Prostate gland (tissue), 2 donors: ENCODE data around the gene EIF3I.

Source experiments
- POLR2A ChIP-seq: fragments of 450-650 bp; IDR thresholded peaks from one replicate; pipeline ENCODE4 v1.6.1; 2016; ENCODE audit warnings: antibody characterized with exemption, mild to moderate bottlenecking
- TF ChIP-seq, protein P1 (sequence below), 4 experiments: fragments of 200-600 bp in 2 of 4; fragments of 450-650 bp in 2 of 4; sonication (generic) in 2 of 4; IDR thresholded peaks; 1 replicate in 3 of 4; 2 replicates in 1 of 4; pipeline ENCODE4 v1.5.1; 2016 to 2019; ENCODE audit warnings: antibody characterized with exemption in 4 of 4, mild to moderate bottlenecking in 2 of 4, moderate library complexity in 2 of 4

DNA sequence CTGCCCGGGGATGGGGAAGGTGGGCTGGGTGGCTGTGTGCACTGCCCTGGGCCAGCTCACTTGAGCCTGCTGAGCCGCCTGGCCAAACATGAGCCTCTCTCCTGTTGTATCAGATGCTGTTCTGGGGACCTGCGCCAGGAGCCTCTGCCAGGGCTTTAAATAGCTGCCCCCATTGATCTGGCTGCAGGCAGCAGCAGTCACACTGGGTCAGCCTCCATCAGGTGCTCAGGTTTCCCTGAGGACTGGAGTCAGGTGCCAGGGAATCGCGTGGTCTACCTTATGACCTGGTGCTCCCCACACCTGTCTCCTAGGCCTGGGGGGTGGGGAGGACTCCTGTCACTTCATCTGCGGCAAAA is 22.5 kb upstream of the EIF3I start:
- TF ChIP-seq, protein P1, sequence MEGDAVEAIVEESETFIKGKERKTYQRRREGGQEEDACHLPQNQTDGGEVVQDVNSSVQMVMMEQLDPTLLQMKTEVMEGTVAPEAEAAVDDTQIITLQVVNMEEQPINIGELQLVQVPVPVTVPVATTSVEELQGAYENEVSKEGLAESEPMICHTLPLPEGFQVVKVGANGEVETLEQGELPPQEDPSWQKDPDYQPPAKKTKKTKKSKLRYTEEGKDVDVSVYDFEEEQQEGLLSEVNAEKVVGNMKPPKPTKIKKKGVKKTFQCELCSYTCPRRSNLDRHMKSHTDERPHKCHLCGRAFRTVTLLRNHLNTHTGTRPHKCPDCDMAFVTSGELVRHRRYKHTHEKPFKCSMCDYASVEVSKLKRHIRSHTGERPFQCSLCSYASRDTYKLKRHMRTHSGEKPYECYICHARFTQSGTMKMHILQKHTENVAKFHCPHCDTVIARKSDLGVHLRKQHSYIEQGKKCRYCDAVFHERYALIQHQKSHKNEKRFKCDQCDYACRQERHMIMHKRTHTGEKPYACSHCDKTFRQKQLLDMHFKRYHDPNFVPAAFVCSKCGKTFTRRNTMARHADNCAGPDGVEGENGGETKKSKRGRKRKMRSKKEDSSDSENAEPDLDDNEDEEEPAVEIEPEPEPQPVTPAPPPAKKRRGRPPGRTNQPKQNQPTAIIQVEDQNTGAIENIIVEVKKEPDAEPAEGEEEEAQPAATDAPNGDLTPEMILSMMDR (IDR thresholded peaks at IDR 0.05): no peak
- TF ChIP-seq POLR2A: no peak
